HL-60 (cell line): ENCODE data around the gene CHMP4B.

ENCODE experiments used
- DNase-seq, 2 experiments: peaks; one replicate each; pipeline ENCODE4 v3.0.0-alpha.2; 2010 to 2020; ENCODE audit warnings: low read depth in 1 of 2, low spot score in 1 of 2
- H3K27ac ChIP-seq: fragments of 250-450 bp; sonication (Bioruptor Pico); replicated peaks from 2 replicates; pipeline ENCODE4 v1.5.1; 2020; ENCODE audit warnings: mild to moderate bottlenecking, moderate library complexity
- H3K27me3 ChIP-seq: fragments of 250-450 bp; sonication (Bioruptor Pico); 2 replicates; pipeline ENCODE4 v1.5.1; 2021; ENCODE audit warnings: mild to moderate bottlenecking, moderate library complexity; ENCODE audit not compliant: insufficient read depth, poor library complexity, severe bottlenecking
- H3K4me3 ChIP-seq: replicated peaks from 2 replicates; pipeline ENCODE4 v1.5.1; 2011; ENCODE audit warnings: mild to moderate bottlenecking, control low read depth, low read length; ENCODE audit not compliant: insufficient read depth
- CTCF ChIP-seq: IDR thresholded peaks from one replicate; pipeline ENCODE4 v1.5.1; 2011; ENCODE audit warnings: low read length, control low read depth, inconsistent platforms; ENCODE audit not compliant: insufficient read depth
- GABPA ChIP-seq: IDR thresholded peaks from 2 replicates; pipeline ENCODE4 v1.6.1; 2012; ENCODE audit warnings: low read depth
- POLR2AphosphoS5 ChIP-seq: IDR thresholded peaks from 2 replicates; pipeline ENCODE4 v1.6.1; 2012; ENCODE audit warnings: low read depth
- SPI1 ChIP-seq: IDR thresholded peaks from 2 replicates; pipeline ENCODE4 v1.6.1; 2012; ENCODE audit warnings: low read depth, mild to moderate bottlenecking, borderline replicate concordance
- TF ChIP-seq, protein P1 (sequence below): IDR thresholded peaks from 2 replicates; pipeline ENCODE4 v1.6.1; 2012; ENCODE audit warnings: low read depth; ENCODE audit not compliant: insufficient replicate concordance

Gene CHMP4B

GRCh38 chr20:33765592-33765991 is 45.6 kb upstream of the CHMP4B start:
- Histone ChIP-seq H3K27ac (no peak overlapping the region), H3K4me3 (no peak overlapping the region), H3K27me3 (no peaks in the 10 kb centered on the region)
- TF ChIP-seq, protein P1, sequence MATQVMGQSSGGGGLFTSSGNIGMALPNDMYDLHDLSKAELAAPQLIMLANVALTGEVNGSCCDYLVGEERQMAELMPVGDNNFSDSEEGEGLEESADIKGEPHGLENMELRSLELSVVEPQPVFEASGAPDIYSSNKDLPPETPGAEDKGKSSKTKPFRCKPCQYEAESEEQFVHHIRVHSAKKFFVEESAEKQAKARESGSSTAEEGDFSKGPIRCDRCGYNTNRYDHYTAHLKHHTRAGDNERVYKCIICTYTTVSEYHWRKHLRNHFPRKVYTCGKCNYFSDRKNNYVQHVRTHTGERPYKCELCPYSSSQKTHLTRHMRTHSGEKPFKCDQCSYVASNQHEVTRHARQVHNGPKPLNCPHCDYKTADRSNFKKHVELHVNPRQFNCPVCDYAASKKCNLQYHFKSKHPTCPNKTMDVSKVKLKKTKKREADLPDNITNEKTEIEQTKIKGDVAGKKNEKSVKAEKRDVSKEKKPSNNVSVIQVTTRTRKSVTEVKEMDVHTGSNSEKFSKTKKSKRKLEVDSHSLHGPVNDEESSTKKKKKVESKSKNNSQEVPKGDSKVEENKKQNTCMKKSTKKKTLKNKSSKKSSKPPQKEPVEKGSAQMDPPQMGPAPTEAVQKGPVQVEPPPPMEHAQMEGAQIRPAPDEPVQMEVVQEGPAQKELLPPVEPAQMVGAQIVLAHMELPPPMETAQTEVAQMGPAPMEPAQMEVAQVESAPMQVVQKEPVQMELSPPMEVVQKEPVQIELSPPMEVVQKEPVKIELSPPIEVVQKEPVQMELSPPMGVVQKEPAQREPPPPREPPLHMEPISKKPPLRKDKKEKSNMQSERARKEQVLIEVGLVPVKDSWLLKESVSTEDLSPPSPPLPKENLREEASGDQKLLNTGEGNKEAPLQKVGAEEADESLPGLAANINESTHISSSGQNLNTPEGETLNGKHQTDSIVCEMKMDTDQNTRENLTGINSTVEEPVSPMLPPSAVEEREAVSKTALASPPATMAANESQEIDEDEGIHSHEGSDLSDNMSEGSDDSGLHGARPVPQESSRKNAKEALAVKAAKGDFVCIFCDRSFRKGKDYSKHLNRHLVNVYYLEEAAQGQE = no peak
- no peak for TF ChIP-seq POLR2AphosphoS5
- TF ChIP-seq GABPA = no peak
- no peak for TF ChIP-seq SPI1
- TF ChIP-seq CTCF = no peak
- no peak for DNase-seq

GRCh38 chr20:33766686-33767085 is 44.5 kb upstream of the CHMP4B start:
- DNase-seq = no peak
- H3K27ac ChIP-seq = no peak overlapping the region
- no peak for TF ChIP-seq POLR2AphosphoS5
- TF ChIP-seq CTCF = no peak
- TF ChIP-seq SPI1 = no peak
- TF ChIP-seq, protein P1 = no peak
- TF ChIP-seq GABPA = no peak

DNA sequence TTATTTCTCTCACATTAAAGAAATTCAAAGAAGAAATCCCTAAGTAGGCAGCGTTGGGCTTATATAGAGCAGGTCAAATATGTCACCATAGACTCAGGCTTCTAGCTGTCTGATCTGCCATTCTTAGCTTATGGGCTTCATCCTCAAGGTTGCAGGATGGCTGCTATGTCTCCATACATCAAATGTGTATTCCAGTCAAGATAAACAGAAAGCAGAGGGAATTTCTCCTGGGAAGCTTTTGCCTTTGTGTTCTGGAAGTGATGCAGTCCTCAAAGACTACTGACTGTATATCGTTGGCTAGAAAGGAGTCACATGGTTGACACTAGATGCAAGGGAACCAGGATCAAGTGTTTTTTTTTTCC is 43.4 kb upstream of the CHMP4B start:
- DNase-seq = no peak
- no peaks in the 10 kb centered on the region for H3K27me3 ChIP-seq
- TF ChIP-seq, protein P1 = no peak
- TF ChIP-seq CTCF (no peak), POLR2AphosphoS5 (no peak), GABPA (no peak), SPI1 (no peak)
- H3K4me3 ChIP-seq = no peak overlapping the region
- no peak overlapping the region for H3K27ac ChIP-seq

More at GRCh38 chr20:33766686-33767085, 44.5 kb upstream of the CHMP4B start:
- Histone ChIP-seq H3K4me3 (no peak overlapping the region), H3K27me3 (no peaks in the 10 kb centered on the region)
